Activated CD8-positive, alpha-beta memory T cell treated with anti-CD3 and anti-CD28 coated beads for 48 hours (primary cell): ENCODE data around the gene SPTBN1.

Experiments
- DNase-seq, 3 experiments: peaks; one replicate each; pipeline ENCODE4 v3.0.0-alpha.2; 2020; ENCODE audit warnings: low read depth in 2 of 3, low spot score in 2 of 3

SPTBN1 gene

GRCh38 chr2:54549917-54550518 lies 93.9 kb downstream of the SPTBN1 start:
- DNase-seq: no peak

DNA sequence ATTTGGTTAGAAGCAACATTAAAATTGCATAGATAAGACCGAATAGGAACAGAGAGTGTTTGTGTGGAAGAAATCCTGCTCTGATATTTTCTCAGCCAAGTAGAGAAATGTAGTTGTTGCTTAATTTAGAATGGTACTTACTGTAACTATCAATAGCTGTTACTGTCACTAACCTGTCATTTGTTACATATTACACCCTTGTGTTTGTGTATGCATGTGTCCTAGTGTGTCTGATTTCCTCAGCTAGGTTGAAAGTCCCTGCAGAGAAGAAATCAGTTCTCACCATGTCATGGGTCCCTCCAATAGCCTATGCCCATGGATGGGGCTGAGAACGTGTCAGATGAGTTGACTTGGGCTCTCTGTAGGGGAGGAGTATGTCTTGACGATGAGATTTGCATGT lies 94.4 kb downstream of the SPTBN1 start:
- DNase-seq: no peak

- no peak for DNase-seq
Measured at GRCh38 chr2:54551123-54551756, 95.1 kb downstream of the SPTBN1 start.

- no peak for DNase-seq
Measured at GRCh38 chr2:54553075-54553474, 96.9 kb downstream of the SPTBN1 start.

- no peak for DNase-seq
Measured at GRCh38 chr2:54553775-54554174, 97.6 kb downstream of the SPTBN1 start.

DNA sequence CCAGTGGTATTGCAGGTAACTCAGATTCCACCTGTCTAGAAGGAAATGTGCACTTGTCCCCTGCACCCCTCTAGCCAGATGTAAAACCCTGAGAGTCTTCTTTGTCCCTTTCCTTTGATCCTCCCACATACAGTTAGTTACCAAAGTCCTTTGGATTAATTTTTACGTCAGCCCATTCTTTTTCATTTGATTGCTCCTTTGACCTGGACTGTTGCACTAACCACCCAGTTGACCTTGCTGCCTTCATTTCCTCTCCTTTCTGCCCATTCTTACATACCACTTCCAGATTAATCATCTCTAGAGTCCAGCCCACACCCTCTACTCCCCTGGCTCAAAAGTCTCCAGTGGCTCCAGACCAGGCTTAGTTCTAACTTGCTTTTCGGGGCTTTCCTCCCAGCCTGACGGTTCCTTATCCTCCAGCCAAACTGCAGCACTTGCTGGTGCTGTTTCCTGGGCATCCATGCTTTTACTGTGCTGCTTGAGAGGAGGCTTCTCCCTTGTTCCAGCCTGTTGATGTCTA lies 99.3 kb downstream of the SPTBN1 start:
- no peak for DNase-seq

DNA sequence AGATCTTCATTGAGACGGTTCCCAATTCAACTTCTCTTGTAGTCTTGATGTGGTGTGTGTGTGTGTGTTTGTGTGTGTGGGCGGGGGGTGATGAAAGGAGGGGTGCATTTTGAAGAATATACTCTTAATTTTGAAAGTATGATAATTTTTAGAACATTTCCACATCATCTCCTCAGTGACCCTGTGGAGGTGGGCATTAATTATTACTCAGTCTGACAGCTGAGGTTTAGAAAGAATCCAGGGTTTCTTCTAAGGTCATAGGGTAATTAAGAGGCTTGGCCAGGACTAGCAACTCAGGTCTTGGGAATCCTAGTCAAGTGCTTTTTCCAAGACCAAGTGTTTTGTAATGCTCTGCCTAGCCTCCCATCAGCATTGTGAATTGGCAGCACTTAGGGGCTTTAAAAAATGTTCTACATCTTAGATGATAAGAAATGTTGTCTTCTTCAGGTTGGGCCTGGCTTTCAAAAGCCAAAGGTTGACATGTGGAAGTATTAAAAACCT lies 100.5 kb downstream of the SPTBN1 start:
- no peak for DNase-seq

DNA sequence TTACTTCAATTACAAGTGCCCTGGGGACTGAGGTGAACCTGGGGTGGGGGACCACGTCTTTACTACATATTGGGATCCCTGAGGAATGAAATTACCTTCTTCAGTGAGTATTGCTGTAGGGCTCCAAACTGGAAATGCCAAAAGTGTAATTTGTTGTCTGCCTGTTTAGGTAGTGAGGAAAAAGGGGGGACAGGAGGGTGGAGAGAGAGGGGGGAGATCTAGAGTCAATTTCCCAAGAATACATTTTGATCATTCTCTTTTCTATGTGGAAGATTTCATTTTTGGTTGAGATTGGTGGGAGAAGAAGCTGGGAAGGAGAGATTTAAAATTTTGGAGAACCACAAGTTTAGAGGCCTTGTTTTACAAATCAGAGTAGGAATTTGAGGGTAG lies 101.1 kb downstream of the SPTBN1 start:
- no peak for DNase-seq

DNA sequence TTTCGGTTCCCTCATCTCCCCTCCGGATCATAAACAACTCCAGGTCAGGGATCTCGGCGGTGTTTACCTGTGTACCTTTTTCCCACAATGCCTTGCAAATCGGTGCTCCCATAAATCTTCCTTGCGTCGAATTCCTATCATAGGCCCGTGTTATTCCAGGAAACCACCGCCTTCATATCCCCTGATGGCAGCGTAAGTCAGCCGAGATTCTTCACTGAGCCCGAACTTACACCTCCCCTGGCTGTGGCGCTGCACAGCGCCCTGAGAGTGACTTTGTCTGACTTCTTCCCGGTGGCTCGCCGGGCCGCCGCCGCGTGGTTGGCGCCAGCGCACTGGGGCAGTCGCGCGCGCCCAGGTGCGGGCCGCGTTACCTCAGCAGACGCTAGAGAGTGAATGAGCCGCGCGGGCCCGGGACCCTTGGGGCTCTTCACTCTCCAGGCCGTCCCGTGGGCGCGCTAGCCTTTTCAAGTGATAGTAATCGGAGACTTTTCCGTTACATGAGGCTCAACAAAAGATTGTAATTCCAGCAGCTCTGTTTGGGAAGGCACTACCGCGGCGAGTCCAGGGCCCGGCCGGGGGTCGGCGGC lies 101.6 kb downstream of the SPTBN1 start:
- peak in 1 of 3 experiments; percentile 44 for DNase-seq

- no peak for DNase-seq
Measured at GRCh38 chr2:54558188-54559005, 102.3 kb downstream of the SPTBN1 start.

DNA sequence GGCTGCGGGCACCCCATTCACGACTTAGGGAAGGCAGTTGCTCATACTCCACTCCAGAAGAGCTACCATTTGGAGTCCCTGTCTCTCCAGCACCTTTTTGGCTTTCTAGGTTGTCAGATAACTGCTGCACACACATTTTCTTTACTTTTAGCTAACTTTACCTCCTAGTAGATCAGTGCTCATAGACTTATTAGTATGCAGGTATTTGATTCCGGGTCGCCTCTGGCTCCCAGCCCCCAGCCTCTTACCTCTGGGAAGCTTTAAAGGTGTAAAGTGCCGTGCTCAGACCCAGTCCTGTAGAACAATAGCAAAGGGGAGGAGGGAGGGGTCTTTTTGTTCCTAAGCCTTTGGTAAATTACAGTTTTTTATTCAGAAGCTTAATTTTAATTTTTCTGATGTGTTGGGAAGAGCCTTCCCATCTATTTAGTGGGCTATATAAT lies 102.9 kb downstream of the SPTBN1 start:
- no peak for DNase-seq

- no peak for DNase-seq
Measured at GRCh38 chr2:54559593-54560145, 103.5 kb downstream of the SPTBN1 start.

DNA sequence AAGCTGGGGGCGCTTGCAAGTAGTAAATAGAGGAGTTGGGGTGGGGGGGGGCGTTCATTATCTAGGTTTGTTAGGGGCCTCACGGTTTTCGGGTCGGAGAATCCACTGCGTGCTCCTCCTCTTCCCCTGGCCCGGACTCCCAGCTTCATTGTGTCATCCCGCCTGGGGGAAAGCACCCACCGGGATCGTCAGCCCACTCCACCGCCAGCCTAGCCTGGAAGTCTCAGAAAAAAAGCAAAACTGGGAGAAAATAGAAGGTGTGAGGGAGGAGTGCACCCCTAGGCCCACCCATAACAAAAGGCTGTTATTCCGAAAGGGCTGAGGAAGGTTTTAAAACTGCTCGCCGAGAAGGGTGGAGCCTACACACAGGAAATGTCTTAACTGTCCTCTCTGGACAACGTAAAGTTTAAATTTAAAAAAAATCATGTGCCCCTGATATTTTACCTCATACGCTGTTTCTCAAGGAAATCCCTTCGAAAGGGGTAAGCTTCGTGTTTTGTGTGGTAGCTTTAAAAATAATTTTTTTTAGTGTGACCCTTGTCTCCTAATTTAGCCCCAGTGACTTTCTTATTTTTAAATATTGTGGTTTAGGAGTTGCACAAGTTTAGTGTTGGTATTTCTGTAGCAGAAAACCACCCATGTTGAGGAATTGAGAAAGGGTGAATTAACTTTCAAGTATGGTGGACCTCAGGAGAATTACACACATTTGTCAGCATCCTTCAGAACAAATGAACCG lies 104.2 kb downstream of the SPTBN1 start:
- no peak for DNase-seq

DNA sequence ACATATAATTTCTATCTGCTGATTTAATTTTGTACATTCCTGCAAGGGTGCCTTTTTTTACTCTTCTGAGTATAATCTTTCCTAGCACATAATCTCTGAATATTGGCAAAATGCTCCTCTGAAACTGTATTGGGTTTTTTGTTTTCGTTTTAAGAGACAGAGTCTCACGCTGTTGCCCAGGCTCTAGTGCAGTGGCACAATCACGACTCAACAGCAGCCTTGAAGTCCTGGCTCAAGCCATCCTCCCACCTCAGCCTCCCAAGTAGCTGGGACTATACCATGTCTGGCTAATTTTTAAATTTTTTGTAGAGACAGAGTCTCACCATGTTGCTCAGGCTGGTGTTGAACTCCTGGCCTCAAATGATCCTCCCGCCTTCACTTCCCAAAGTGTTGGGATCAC lies 104.9 kb downstream of the SPTBN1 start:
- no peak for DNase-seq

- DNase-seq: no peak
Measured at GRCh38 chr2:54564439-54564838, 108.3 kb downstream of the SPTBN1 start.

GRCh38 chr2:54565551-54565950 lies 109.4 kb downstream of the SPTBN1 start:
- no peak for DNase-seq

- no peak for DNase-seq
Measured at GRCh38 chr2:54566896-54567295, 110.8 kb downstream of the SPTBN1 start.

- DNase-seq: no peak
Measured at GRCh38 chr2:54568876-54569321, 112.8 kb downstream of the SPTBN1 start.

DNA sequence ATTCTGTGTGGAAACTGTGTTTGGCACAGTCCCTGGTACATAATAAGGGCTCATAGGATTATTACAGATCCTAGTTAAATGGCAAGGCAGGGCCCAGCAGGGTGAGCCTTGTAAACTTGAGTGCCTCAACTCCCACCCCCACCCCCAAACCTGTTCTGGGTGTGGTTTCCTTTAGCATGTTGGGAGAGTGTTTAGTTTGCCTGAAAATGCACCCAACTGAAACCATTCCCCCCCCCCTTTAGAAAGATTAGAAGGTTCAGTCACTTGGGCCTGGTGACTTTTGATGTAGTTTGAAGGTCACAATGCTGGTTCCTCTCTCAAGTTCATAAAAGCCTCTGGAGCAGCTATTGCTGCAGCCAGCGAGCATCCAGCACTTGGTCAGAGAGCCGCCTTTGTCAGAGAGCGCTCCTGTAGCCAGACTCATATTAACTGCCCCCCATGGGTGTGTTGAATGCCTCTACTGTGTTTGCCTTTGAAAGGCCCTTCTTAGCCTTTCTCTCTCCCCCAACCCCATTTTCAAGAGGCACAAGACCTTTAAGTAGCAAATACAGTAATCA lies 113.7 kb downstream of the SPTBN1 start:
- no peak for DNase-seq

- no peak for DNase-seq
Measured at GRCh38 chr2:54570321-54570855, 114.3 kb downstream of the SPTBN1 start.
